CD8-positive, alpha-beta memory T cell (primary cell): Measurements from ENCODE around the gene B4GALNT4. TPM values are rescaled to one million over a fixed set of nuclear protein-coding genes. Genes with fewer than 3 reads are reported as not detected.
"Not testable (repeated sequence)": the region's sequence is repeated elsewhere in the genome, so short reads cannot be mapped to it uniquely, and the experiment has no call there.

Experiments used
- CTCF ChIA-PET: fragments of 350-600 bp; sonication (Branson Sonifier 250); formaldehyde crosslinking; loops from one replicate; lab custom pipeline; 2021; ENCODE audit warnings: antibody characterized with exemption; lab: Charles Lee
- POLR2A ChIA-PET: fragments of 350-600 bp; sonication (Branson Sonifier 250); formaldehyde crosslinking; loops from one replicate; lab custom pipeline; 2021; ENCODE audit warnings: antibody characterized with exemption; lab: Charles Lee
- DNase-seq, 5 donors: peaks; one replicate each; pipeline versions ENCODE4 v3.0.0 to v3.0.0-alpha.2; 2020 to 2022; ENCODE audit warnings: mixed read lengths in 1 of 5
- H3K27ac ChIP-seq: one replicate; pipeline ENCODE4 v1.7.0; 2013; ENCODE audit warnings: low read depth, mild to moderate bottlenecking, low read length, moderate library complexity
- H3K27me3 ChIP-seq: 2 replicates; pipeline ENCODE4 v1.7.0; 2013; ENCODE audit warnings: low read length, mild to moderate bottlenecking; ENCODE audit not compliant: insufficient read depth, poor library complexity, severe bottlenecking
- H3K36me3 ChIP-seq: 2 replicates; pipeline ENCODE4 v1.7.0; 2013; ENCODE audit warnings: mild to moderate bottlenecking, low read length, moderate library complexity; ENCODE audit not compliant: insufficient read depth
- H3K4me1 ChIP-seq: 2 replicates; pipeline ENCODE4 v1.7.0; 2013; ENCODE audit warnings: mild to moderate bottlenecking, low read length, moderate library complexity; ENCODE audit not compliant: insufficient read depth
- H3K4me3 ChIP-seq: 2 replicates; pipeline ENCODE4 v1.7.0; 2013; ENCODE audit warnings: mild to moderate bottlenecking, low read length
- H3K9me3 ChIP-seq: 2 replicates; pipeline ENCODE4 v1.7.0; 2013; ENCODE audit warnings: mild to moderate bottlenecking, low read length
- H3K27ac Mint-ChIP-seq, 8 donors: one replicate each; pipeline ENCODE4 v1.8.0; 2020 to 2021; ENCODE audit warnings: mixed read lengths in 8 of 8, mild to moderate bottlenecking in 6 of 8, inconsistent platforms in 3 of 8, moderate library complexity in 3 of 8
- H3K27me3 Mint-ChIP-seq, 2 donors: one replicate each; pipeline ENCODE4 v1.8.0; 2020 to 2021; ENCODE audit warnings: mixed read lengths in 2 of 2, mild to moderate bottlenecking in 1 of 2, moderate library complexity in 1 of 2
- H3K36me3 Mint-ChIP-seq, 3 donors: one replicate each; pipeline ENCODE4 v1.8.0; 2020 to 2021; ENCODE audit warnings: mixed read lengths in 3 of 3, inconsistent platforms in 1 of 3, mild to moderate bottlenecking in 1 of 3
- H3K4me1 Mint-ChIP-seq, 3 donors: one replicate each; pipeline ENCODE4 v1.8.0; 2020 to 2021; ENCODE audit warnings: mixed read lengths in 3 of 3, inconsistent platforms in 1 of 3, mild to moderate bottlenecking in 1 of 3
- H3K4me3 Mint-ChIP-seq, 7 donors: one replicate each; pipeline ENCODE4 v1.8.0; 2020 to 2021; ENCODE audit warnings: mixed read lengths in 7 of 7, mild to moderate bottlenecking in 6 of 7, moderate library complexity in 4 of 7, inconsistent platforms in 2 of 7
- H3K9me3 Mint-ChIP-seq, 5 donors: one replicate each; pipeline ENCODE4 v1.8.0; 2020 to 2022; ENCODE audit warnings: mixed read lengths in 5 of 5, mild to moderate bottlenecking in 3 of 5, moderate library complexity in 2 of 5, inconsistent platforms in 1 of 5
- polyA plus RNA-seq: library from polyadenylated mRNA; unstranded; fragments of 300-500 nt; fragmentation: Illumina TruSeq; gene quantifications from one replicate; pipeline ENCODE4 v1.2.3, GENCODE V29; 2021
- total RNA-seq, 2 experiments: library from RNA; stranded (reverse); gene quantifications; one replicate each; pipeline ENCODE4 v1.2.3, GENCODE V29; 2021

The B4GALNT4 gene
- total and polyA plus RNA-seq, 3 experiments from 2014 or later, result 0.31 to 0.81 (median 0.47) TPM

GRCh38 chr11:424232-424631, 54.9 kb downstream of the B4GALNT4 start:
- DNase-seq, result no peak
- ChIA-PET CTCF (no interaction called here), POLR2A (no interaction called here)
- Histone ChIP-seq H3K36me3 (no peaks in the 10 kb centered on the region), H3K4me3 (no peak overlapping the region), H3K9me3 (no peaks in the 10 kb centered on the region), H3K4me1 (no peaks in the 10 kb centered on the region), H3K27ac (no peak overlapping the region), H3K27me3 (no peaks in the 10 kb centered on the region)
- Mint-ChIP-seq H3K4me1 (peaks cover 0 to 3% (median 0%) of the 10 kb centered on the region in 3 donors), H3K27ac (peak overlapping the region in 2 of 8 donors; percentile 22 to 89), H3K27me3 (no peaks in the 10 kb centered on the region), H3K36me3 (peaks cover 6 to 23% (median 9%) of the 10 kb centered on the region in 3 donors), H3K4me3 (peak overlapping the region in 1 of 7 donors; percentile 14), H3K9me3 (no peaks in the 10 kb centered on the region)

GRCh38 chr11:424766-425165, 55.5 kb downstream of the B4GALNT4 start:
- H3K9me3 Mint-ChIP-seq, H3K4me1 ChIP-seq, H3K4me3 ChIP-seq, H3K36me3 ChIP-seq, H3K4me1 Mint-ChIP-seq, H3K27ac ChIP-seq, CTCF ChIA-PET, H3K9me3 ChIP-seq, H3K27me3 Mint-ChIP-seq, H3K27me3 ChIP-seq, POLR2A ChIA-PET, H3K4me3 Mint-ChIP-seq: not testable (repeated sequence)
- peak in 1 of 5 donors; percentile 13 for DNase-seq
- Mint-ChIP-seq H3K36me3 (peaks cover 6 to 23% (median 9%) of the 10 kb centered on the region in 3 donors), H3K27ac (peak overlapping the region in 3 of 8 donors; percentile 22 to 76 (median 36))

- no peaks in the 10 kb centered on the region for H3K27me3 ChIP-seq
- no peak overlapping the region for H3K27ac Mint-ChIP-seq
- ChIA-PET CTCF (interaction anchor here (1.4 kb wide), 1 partner anchor 14 kb away, joined by 3 read pairs; no protein-coding TSS in a partner anchor), POLR2A (no interaction called here)
- H3K27ac ChIP-seq, result no peak overlapping the region
- H3K36me3 Mint-ChIP-seq, result peaks cover 6 to 23% (median 9%) of the 10 kb centered on the region in 3 donors
- H3K4me3 Mint-ChIP-seq, result no peak overlapping the region
- no peaks in the 10 kb centered on the region for H3K9me3 Mint-ChIP-seq
- no peaks in the 10 kb centered on the region for H3K36me3 ChIP-seq
- no peak for DNase-seq
- H3K4me3 ChIP-seq, result no peak overlapping the region
- peaks cover 0 to 3% (median 0%) of the 10 kb centered on the region in 3 donors for H3K4me1 Mint-ChIP-seq
- H3K27me3 Mint-ChIP-seq, result no peaks in the 10 kb centered on the region
- no peaks in the 10 kb centered on the region for H3K4me1 ChIP-seq
- no peaks in the 10 kb centered on the region for H3K9me3 ChIP-seq
Observed at GRCh38 chr11:425301-425700, 56.0 kb downstream of the B4GALNT4 start.

- Mint-ChIP-seq H3K27ac (no peak overlapping the region), H3K36me3 (peaks cover 6 to 23% (median 9%) of the 10 kb centered on the region in 3 donors), H3K9me3 (no peaks in the 10 kb centered on the region), H3K27me3 (no peaks in the 10 kb centered on the region), H3K4me1 (peaks cover 0 to 3% (median 0%) of the 10 kb centered on the region in 3 donors), H3K4me3 (no peak overlapping the region)
- H3K9me3 ChIP-seq, result no peaks in the 10 kb centered on the region
- no peak overlapping the region for H3K27ac ChIP-seq
- H3K4me1 ChIP-seq, result no peaks in the 10 kb centered on the region
- ChIA-PET POLR2A (no interaction called here), CTCF (interaction anchor here (0.9 to 2.1 kb wide), 5 partner anchors 13 to 146 kb away, joined by 3 to 11 read pairs (median 3); partner anchors contain the start of gene ANO9)
- no peak overlapping the region for H3K4me3 ChIP-seq
- no peaks in the 10 kb centered on the region for H3K27me3 ChIP-seq
- no peaks in the 10 kb centered on the region for H3K36me3 ChIP-seq
- peak in 1 of 5 donors; percentile 16 for DNase-seq
Observed at GRCh38 chr11:426851-427250, 57.6 kb downstream of the B4GALNT4 start.

- peak in 1 of 5 donors; percentile 41 for DNase-seq
- Histone ChIP-seq H3K36me3 (no peaks in the 10 kb centered on the region), H3K27ac (no peak overlapping the region), H3K4me1 (no peaks in the 10 kb centered on the region), H3K4me3 (no peak overlapping the region), H3K27me3 (no peaks in the 10 kb centered on the region), H3K9me3 (no peaks in the 10 kb centered on the region)
- H3K36me3 Mint-ChIP-seq, result peaks cover 6 to 27% (median 9%) of the 10 kb centered on the region in 3 donors
- no peaks in the 10 kb centered on the region for H3K9me3 Mint-ChIP-seq
- ChIA-PET POLR2A (no interaction called here), CTCF (no interaction called here)
- H3K4me3 Mint-ChIP-seq, result no peak overlapping the region
- no peaks in the 10 kb centered on the region for H3K27me3 Mint-ChIP-seq
- no peak overlapping the region for H3K27ac Mint-ChIP-seq
- H3K4me1 Mint-ChIP-seq, result no peaks in the 10 kb centered on the region
Observed at GRCh38 chr11:428295-428694, 59.0 kb downstream of the B4GALNT4 start.

GRCh38 chr11:429391-429790, 60.1 kb downstream of the B4GALNT4 start:
- H3K27ac Mint-ChIP-seq, result no peak overlapping the region
- no peak overlapping the region for H3K4me3 Mint-ChIP-seq
- CTCF ChIA-PET, result no interaction called here

GRCh38 chr11:429931-430456, 60.7 kb downstream of the B4GALNT4 start:
- Mint-ChIP-seq H3K36me3 (peaks cover 0 to 22% (median 2%) of the 10 kb centered on the region in 3 donors), H3K27ac (no peak overlapping the region), H3K4me3 (no peak overlapping the region), H3K4me1 (no peaks in the 10 kb centered on the region), H3K27me3 (no peaks in the 10 kb centered on the region), H3K9me3 (no peaks in the 10 kb centered on the region)
- H3K4me3 ChIP-seq, result no peak overlapping the region
- DNase-seq, result no peak
- no peaks in the 10 kb centered on the region for H3K27me3 ChIP-seq
- no peaks in the 10 kb centered on the region for H3K4me1 ChIP-seq
- ChIA-PET CTCF (no interaction called here), POLR2A (no interaction called here)
- H3K27ac ChIP-seq, result no peak overlapping the region
- H3K36me3 ChIP-seq, result no peaks in the 10 kb centered on the region
- no peaks in the 10 kb centered on the region for H3K9me3 ChIP-seq

More at GRCh38 chr11:429391-429790, 60.1 kb downstream of the B4GALNT4 start:
- POLR2A ChIA-PET, result no interaction called here
- no peak overlapping the region for H3K4me3 ChIP-seq
- H3K27ac ChIP-seq, result no peak overlapping the region
- Mint-ChIP-seq H3K36me3 (peaks cover 4 to 24% (median 6%) of the 10 kb centered on the region in 3 donors), H3K9me3 (no peaks in the 10 kb centered on the region), H3K27me3 (no peaks in the 10 kb centered on the region), H3K4me1 (no peaks in the 10 kb centered on the region)
- H3K36me3 ChIP-seq, result no peaks in the 10 kb centered on the region
- peak in 1 of 5 donors; percentile 46 for DNase-seq
- H3K27me3 ChIP-seq, result no peaks in the 10 kb centered on the region
- H3K9me3 ChIP-seq, result no peaks in the 10 kb centered on the region
- no peaks in the 10 kb centered on the region for H3K4me1 ChIP-seq
